Mucosa of descending colon (tissue), 3 donors: Measurements from ENCODE around the gene SRBD1. TPM values are rescaled to one million over a fixed set of nuclear protein-coding genes. Genes with fewer than 3 reads are reported as not detected.
A peak's percentile ranks its signal among the peaks of the same experiment; 100 is the strongest.

Experiments used
- ATAC-seq: fragments of 200-7000 bp; cut with Tn5 transposase; one replicate; pipeline ENCODE4 v1.9.1; 2020; ENCODE audit warnings: mild to moderate bottlenecking, moderate library complexity
- DNase-seq, 3 donors: peaks; one replicate each; pipeline ENCODE4 v3.0.0-alpha.2; 2020
- H3K36me3 ChIP-seq: fragments of 200-600 bp; one replicate; pipeline ENCODE4 v1.8.0; 2021; ENCODE audit warnings: low read depth, mild to moderate bottlenecking
- H3K4me1 ChIP-seq: fragments of 200-600 bp; one replicate; pipeline ENCODE4 v1.8.0; 2021; ENCODE audit warnings: low read depth, mild to moderate bottlenecking
- H3K4me3 ChIP-seq: fragments of 200-600 bp; one replicate; pipeline ENCODE4 v1.8.0; 2021; ENCODE audit warnings: mild to moderate bottlenecking
- H3K9me3 ChIP-seq: fragments of 200-600 bp; one replicate; pipeline ENCODE4 v1.8.0; 2021; ENCODE audit warnings: mild to moderate bottlenecking
- intact Hi-C, 2 donors: fragments of 100-400 bp; cut with DNase I in 1 of 2; cut with micrococcal nuclease in 1 of 2; formaldehyde crosslinking; loops; one replicate each; pipeline versions ENCODE4 v1.11.0 to v1.11.1; 2022; cut with DNase I, micrococcal nuclease
- total RNA-seq, 3 donors: library from RNA; stranded (reverse); fragmentation: NEBNext Ultra II Directional in 2 of 3; extraction: Animal tissue kit (Norgen Biotek cat#: 25700) in 2 of 3; gene quantifications; one replicate each; pipeline versions ENCODE4 v1.2.1 to v1.2.4, GENCODE V29; 2021 to 2023
- TF ChIP-seq, protein P1 (sequence below): fragments of 200-600 bp; IDR thresholded peaks from one replicate; pipeline ENCODE4 v1.8.0; 2022; ENCODE audit warnings: antibody characterized with exemption, mild to moderate bottlenecking
- donor health status: DM: no; HTN: no; CAD: no; lungs with moderate emphysema.
- donor health status: DM: no; HTN: no; CAD: no.
- donor health status: DM: no; HTN: yes; CAD: no.

Gene SRBD1
- total RNA-seq, 3 donors from 2014 or later, result 17.2 to 20.9 (median 17.3) TPM

GRCh38 chr2:45629971-45630370 is 18.9 kb upstream of the SRBD1 start:
- Histone ChIP-seq H3K36me3 (no peaks in the 10 kb centered on the region), H3K4me1 (no peaks in the 10 kb centered on the region), H3K4me3 (no peak overlapping the region), H3K9me3 (no peaks in the 10 kb centered on the region)
- ATAC-seq (no peak), DNase-seq (no peak)
- intact Hi-C loops, result no loop called here
- TF ChIP-seq, protein P1, sequence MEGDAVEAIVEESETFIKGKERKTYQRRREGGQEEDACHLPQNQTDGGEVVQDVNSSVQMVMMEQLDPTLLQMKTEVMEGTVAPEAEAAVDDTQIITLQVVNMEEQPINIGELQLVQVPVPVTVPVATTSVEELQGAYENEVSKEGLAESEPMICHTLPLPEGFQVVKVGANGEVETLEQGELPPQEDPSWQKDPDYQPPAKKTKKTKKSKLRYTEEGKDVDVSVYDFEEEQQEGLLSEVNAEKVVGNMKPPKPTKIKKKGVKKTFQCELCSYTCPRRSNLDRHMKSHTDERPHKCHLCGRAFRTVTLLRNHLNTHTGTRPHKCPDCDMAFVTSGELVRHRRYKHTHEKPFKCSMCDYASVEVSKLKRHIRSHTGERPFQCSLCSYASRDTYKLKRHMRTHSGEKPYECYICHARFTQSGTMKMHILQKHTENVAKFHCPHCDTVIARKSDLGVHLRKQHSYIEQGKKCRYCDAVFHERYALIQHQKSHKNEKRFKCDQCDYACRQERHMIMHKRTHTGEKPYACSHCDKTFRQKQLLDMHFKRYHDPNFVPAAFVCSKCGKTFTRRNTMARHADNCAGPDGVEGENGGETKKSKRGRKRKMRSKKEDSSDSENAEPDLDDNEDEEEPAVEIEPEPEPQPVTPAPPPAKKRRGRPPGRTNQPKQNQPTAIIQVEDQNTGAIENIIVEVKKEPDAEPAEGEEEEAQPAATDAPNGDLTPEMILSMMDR, result no peak

DNA sequence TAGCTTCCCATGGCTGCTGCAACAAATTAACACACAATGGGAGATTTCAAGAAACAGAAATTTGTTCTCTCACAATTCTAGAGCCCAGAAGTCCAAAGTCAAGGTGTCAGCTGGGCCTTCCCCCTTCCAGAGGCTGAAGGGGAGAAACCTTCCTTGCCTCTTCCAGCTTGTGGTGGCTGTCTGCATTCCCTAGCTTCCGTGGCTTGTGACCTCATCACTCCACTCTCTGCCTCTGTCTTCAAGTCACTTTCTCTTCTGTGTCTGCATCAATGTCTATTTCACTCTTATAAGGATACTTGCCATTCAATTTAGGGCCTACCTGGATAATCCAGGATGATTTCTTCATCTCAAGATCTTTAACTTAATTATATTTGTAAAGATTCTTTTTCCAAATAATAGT is 16.8 kb upstream of the SRBD1 start:
- Histone ChIP-seq H3K4me1 (no peaks in the 10 kb centered on the region), H3K9me3 (no peaks in the 10 kb centered on the region), H3K36me3 (no peaks in the 10 kb centered on the region), H3K4me3 (no peak overlapping the region)
- intact Hi-C loops, result no loop called here
- TF ChIP-seq, protein P1, result no peak
- DNase-seq (no peak), ATAC-seq (no peak)

DNA sequence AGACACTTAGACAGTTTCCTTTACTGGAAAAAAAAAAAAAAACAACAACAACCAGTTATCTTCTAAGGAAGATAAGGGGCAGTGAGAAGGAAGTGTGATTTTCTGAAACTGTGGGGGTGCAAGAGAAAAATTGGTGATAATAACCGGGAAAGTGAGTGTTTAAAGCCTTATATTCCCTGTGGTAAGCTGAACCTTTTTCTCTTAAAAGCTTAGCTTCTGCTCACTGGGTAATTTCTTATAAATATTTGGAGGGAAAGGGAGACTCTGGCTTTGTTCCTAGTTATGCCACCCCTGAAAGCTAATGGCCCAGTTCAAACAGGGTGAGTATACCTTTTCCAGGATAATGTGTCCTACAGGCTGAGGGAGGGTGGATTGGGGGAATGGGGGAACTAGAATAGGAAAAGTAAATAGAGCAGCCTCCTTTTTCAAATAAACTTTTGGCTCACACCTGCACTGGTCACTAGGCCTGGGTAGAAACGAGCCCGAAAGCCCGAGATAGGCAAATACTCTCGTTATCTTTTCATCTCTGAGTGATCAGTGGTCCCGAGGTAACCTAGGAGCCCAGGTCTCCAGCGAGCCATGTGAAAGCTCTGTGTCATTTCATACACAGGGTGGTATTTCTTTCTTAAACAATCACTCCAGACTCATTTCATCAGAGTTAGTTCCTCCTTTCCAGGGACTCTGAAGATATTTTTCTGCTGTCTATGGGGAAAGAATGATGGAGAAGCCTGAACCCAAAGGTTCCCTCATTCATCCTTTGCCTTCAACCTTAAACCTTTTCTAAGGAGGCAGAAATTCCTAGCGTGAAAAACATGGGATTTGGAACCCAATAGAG is 15.5 kb upstream of the SRBD1 start:
- TF ChIP-seq, protein P1, result no peak
- DNase-seq (no peak), ATAC-seq (peak; percentile 70)
- Histone ChIP-seq H3K4me1 (no peaks in the 10 kb centered on the region), H3K9me3 (no peaks in the 10 kb centered on the region), H3K4me3 (no peak overlapping the region), H3K36me3 (no peaks in the 10 kb centered on the region)
- intact Hi-C loops, result no loop called here

DNA sequence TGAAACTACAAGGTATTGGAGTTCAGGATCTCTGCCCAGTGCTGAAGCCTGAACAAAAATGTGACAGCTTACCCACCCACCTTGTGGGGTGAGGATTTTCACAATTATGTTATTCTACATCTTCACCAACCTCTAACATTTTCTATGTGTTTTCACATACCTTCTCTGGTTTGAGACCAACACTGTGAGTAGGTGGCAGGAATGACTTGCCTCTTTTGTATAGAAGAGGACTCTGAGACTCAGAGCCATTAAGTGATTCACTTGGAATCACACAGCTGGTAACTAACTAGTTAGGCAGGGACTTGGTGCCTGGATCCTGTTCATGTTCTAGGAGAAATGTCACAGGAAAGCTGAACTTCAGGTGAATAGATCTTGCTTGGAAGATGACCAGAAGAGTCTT is 14.8 kb upstream of the SRBD1 start:
- Histone ChIP-seq H3K36me3 (no peaks in the 10 kb centered on the region), H3K4me1 (no peaks in the 10 kb centered on the region), H3K4me3 (no peak overlapping the region), H3K9me3 (no peaks in the 10 kb centered on the region)
- intact Hi-C loops, result no loop called here
- no peak for ATAC-seq
- TF ChIP-seq, protein P1, result no peak
- DNase-seq, result no peak

DNA sequence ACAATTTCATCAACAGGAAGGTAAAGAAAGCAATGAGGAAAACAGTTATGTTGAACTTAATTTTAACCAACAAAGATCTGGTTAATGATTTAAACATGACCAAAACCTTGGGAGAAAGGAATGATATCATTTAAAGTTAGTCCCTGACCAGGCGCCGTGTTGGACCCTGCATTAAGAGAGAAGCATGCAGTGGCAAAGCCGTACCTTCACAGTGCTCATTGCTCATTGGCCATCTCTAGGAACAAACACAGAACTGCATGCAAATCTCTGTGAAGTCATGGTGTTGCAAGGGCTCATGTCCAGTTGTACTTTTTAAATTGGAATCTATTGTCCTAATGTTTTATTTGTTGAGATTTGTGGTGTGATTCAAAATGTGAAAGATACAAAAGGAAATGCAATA is 12.0 kb upstream of the SRBD1 start:
- Histone ChIP-seq H3K9me3 (no peaks in the 10 kb centered on the region), H3K4me3 (no peak overlapping the region), H3K36me3 (no peaks in the 10 kb centered on the region), H3K4me1 (no peaks in the 10 kb centered on the region)
- DNase-seq (no peak), ATAC-seq (no peak)
- TF ChIP-seq, protein P1, result no peak
- intact Hi-C loops, result no loop called here
